ENCODE data around the gene NEUROG1. TPM values are rescaled to one million over a fixed set of nuclear protein-coding genes. Genes with fewer than 3 reads are reported as not detected.

The NEUROG1 gene
- total RNA-seq, 4 donors from 2014 or later = not detected

GRCh38 chr5:135543001-135543484 is 7.3 kb upstream of the NEUROG1 start:
- Histone ChIP-seq H3K27ac (peak overlapping the region in 2 of 4 donors; percentile 31 to 61), H3K4me3 (peak overlapping the region; percentile 28 to 55 (median 40)), H3K36me3 (no peaks in the 10 kb centered on the region), H3K4me1 (peaks cover 0 to 34% (median 14%) of the 10 kb centered on the region in 4 donors), H3K27me3 (peaks cover 0 to 81% of the 10 kb centered on the region in 2 donors), H3K9me3 (peaks cover 0 to 3% (median 0%) of the 10 kb centered on the region in 4 donors)
- no peak for DNase-seq (ENCODE audit: low spot score in 2 of 2)
- WGBS, 2 donors = 41 to 53% methylated on average over 5 of the region's 5 CpGs
- no peak for TF ChIP-seq CTCF (IDR thresholded peaks at IDR 0.05)

GRCh38 chr5:135541807-135542502 is 6.2 kb upstream of the NEUROG1 start:
- Histone ChIP-seq H3K36me3 (no peaks in the 10 kb centered on the region), H3K27me3 (peaks cover 0 to 82% of the 10 kb centered on the region in 2 donors), H3K4me1 (peaks cover 0 to 34% (median 14%) of the 10 kb centered on the region in 4 donors), H3K27ac (no peak overlapping the region), H3K4me3 (no peak overlapping the region), H3K9me3 (peaks cover 0 to 13% (median 0%) of the 10 kb centered on the region in 4 donors)
- no peak for DNase-seq (ENCODE audit: low spot score in 2 of 2)
- WGBS, 2 donors = 39 to 50% methylated on average over 11 of the region's 11 CpGs
- TF ChIP-seq POLR2A (IDR thresholded peaks at IDR 0.05) = no peak
- no peak for TF ChIP-seq EP300 (IDR thresholded peaks at IDR 0.05)
- TF ChIP-seq CTCF (IDR thresholded peaks at IDR 0.05) = no peak

- WGBS, 2 donors = 72 to 79% methylated on average over 4 of the region's 4 CpGs
- DNase-seq (ENCODE audit: low spot score in 2 of 2) = no peak
- H3K4me1 ChIP-seq = peaks cover 0 to 48% (median 13%) of the 10 kb centered on the region in 4 donors
- no peak overlapping the region for H3K27ac ChIP-seq
- peaks cover 0 to 84% of the 10 kb centered on the region in 2 donors for H3K27me3 ChIP-seq
- no peak overlapping the region for H3K4me3 ChIP-seq
- H3K36me3 ChIP-seq = no peaks in the 10 kb centered on the region
- no peak for TF ChIP-seq POLR2A (IDR thresholded peaks at IDR 0.05)
- no peak for TF ChIP-seq EP300 (IDR thresholded peaks at IDR 0.05)
- TF ChIP-seq CTCF (IDR thresholded peaks at IDR 0.05) = no peak
- H3K9me3 ChIP-seq = peaks cover 0 to 13% (median 0%) of the 10 kb centered on the region in 4 donors
Measured at GRCh38 chr5:135539430-135540005, 3.8 kb upstream of the NEUROG1 start.

- TF ChIP-seq CTCF (IDR thresholded peaks at IDR 0.05) = no peak
- no peak for TF ChIP-seq EP300 (IDR thresholded peaks at IDR 0.05)
- no peak for TF ChIP-seq POLR2A (IDR thresholded peaks at IDR 0.05)
- Histone ChIP-seq H3K27me3 (peaks cover 0 to 84% of the 10 kb centered on the region in 2 donors), H3K9me3 (peaks cover 0 to 13% (median 0%) of the 10 kb centered on the region in 4 donors), H3K27ac (no peak overlapping the region), H3K36me3 (no peaks in the 10 kb centered on the region), H3K4me3 (no peak overlapping the region), H3K4me1 (peaks cover 0 to 38% (median 4%) of the 10 kb centered on the region in 4 donors)
- DNase-seq (ENCODE audit: low spot score in 2 of 2) = no peak
- 95 to 96% methylated on average over 5 of the region's 5 CpGs for WGBS, 2 donors
Measured at GRCh38 chr5:135538261-135538660, 2.5 kb upstream of the NEUROG1 start.

DNA sequence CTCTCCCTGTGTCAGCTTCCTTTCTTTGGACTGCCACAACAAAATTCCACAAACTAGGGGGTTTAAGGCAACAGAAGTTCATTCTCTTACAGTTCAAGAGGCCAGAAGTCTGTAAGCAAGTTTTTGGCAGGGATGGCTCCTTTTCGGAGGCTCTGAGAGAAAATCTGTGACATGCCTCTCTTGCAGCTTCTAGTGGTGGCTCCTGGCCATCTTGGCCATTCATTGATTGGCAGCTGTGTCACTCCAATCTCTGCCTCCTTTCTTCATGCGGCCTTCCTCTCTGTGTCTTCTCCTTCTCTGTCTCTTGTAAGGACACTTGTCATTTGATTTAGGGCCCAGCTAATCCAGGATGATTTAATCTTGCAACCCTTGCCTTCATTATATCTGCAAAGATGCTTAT is 2.0 kb upstream of the NEUROG1 start:
- peaks cover 0 to 13% (median 0%) of the 10 kb centered on the region in 4 donors for H3K9me3 ChIP-seq
- 52 to 80% methylated on average over 2 of the region's 2 CpGs for WGBS, 2 donors
- no peak for DNase-seq (ENCODE audit: low spot score in 2 of 2)
- H3K4me3 ChIP-seq = no peak overlapping the region
- peaks cover 0 to 87% of the 10 kb centered on the region in 2 donors for H3K27me3 ChIP-seq
- TF ChIP-seq POLR2A (IDR thresholded peaks at IDR 0.05) (no peak), EP300 (IDR thresholded peaks at IDR 0.05) (no peak), CTCF (IDR thresholded peaks at IDR 0.05) (no peak)
- H3K4me1 ChIP-seq = peaks cover 0 to 33% (median under 1%) of the 10 kb centered on the region in 4 donors
- no peak overlapping the region for H3K27ac ChIP-seq
- no peaks in the 10 kb centered on the region for H3K36me3 ChIP-seq

Measured in tibial nerve (tissue), 4 donors.